SH-SY5Y (cell line): Measurements from ENCODE around the gene CMTM3.

Experiments
- GATA2 ChIP-seq: IDR thresholded peaks from 2 replicates; pipeline ENCODE4 v1.6.1; 2011; ENCODE audit warnings: mild to moderate bottlenecking, low read depth, low read length
- GATA3 ChIP-seq: IDR thresholded peaks from 2 replicates; pipeline ENCODE4 v1.6.1; 2011; ENCODE audit warnings: low read depth, mild to moderate bottlenecking, low read length, moderate library complexity

DNA sequence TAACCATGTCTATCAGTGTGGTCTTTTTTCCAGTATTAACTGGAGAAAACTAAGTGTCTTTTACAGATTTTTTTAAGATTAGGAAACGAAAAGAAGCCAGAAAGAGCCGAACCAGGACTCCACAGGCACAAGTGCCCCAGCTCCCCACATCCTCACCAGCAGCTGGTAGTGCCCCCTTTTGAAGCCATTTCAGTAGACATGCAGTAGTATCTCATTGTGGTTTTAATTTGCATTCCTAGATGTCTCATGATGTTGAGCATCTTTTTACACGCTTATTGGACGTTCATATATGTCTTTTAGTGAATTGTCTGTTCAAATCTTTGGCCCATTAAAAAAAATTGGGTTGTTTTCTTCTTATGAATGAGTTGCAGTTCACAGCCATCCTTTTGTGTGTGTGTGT is 4.8 kb upstream of the CMTM3 start:
- TF ChIP-seq GATA2 = no peak
- TF ChIP-seq GATA3 = no peak
